Heart right ventricle (tissue), 16 donors: Measurements from ENCODE around the gene NETO1. TPM values are rescaled to one million over a fixed set of nuclear protein-coding genes. Genes with fewer than 3 reads are reported as not detected.

Source experiments
- ATAC-seq, 8 donors: fragments of 200-7000 bp; cut with Tn5 transposase; one replicate each; pipeline ENCODE4 v1.9.1; 2020; ENCODE audit warnings: mild to moderate bottlenecking in 8 of 8, moderate library complexity in 8 of 8, moderate number of reproducible peaks in 1 of 8
- DNase-seq, 2 donors: peaks; one replicate each; pipeline ENCODE4 v3.0.0-alpha.2; 2020
- H3K27ac ChIP-seq, 10 donors: fragments of 200-600 bp; sonication (generic) in 2 of 10; one replicate each; pipeline versions ENCODE4 v1.5.0 to v1.8.0; 2020 to 2022; ENCODE audit warnings: mild to moderate bottlenecking in 3 of 10
- H3K27me3 ChIP-seq, 7 donors: fragments of 200-600 bp; one replicate each; pipeline ENCODE4 v1.8.0; 2021 to 2022; ENCODE audit warnings: mild to moderate bottlenecking in 2 of 7
- H3K36me3 ChIP-seq, 9 donors: fragments of 200-600 bp; sonication (generic) in 1 of 9; one replicate each; pipeline versions ENCODE4 v1.5.0 to v1.8.0; 2020 to 2022; ENCODE audit warnings: mild to moderate bottlenecking in 2 of 9
- H3K4me1 ChIP-seq, 9 donors: fragments of 200-600 bp; sonication (generic) in 1 of 9; one replicate each; pipeline versions ENCODE4 v1.5.0 to v1.8.0; 2020 to 2022; ENCODE audit warnings: mild to moderate bottlenecking in 4 of 9
- H3K4me3 ChIP-seq, 10 donors: fragments of 200-600 bp; sonication (generic) in 2 of 10; one replicate each; pipeline versions ENCODE4 v1.5.0 to v1.8.0; 2020 to 2022; ENCODE audit warnings: mild to moderate bottlenecking in 7 of 10, moderate library complexity in 2 of 10
- H3K9me3 ChIP-seq, 11 donors: fragments of 200-600 bp in 10 of 11; sonication (generic) in 2 of 11; one replicate each; pipeline versions ENCODE4 v1.5.0 to v1.8.0; 2013 to 2022; ENCODE audit warnings: mild to moderate bottlenecking in 2 of 11, control low read depth in 1 of 11, moderate library complexity in 1 of 11
- CTCF ChIP-seq, 9 donors: fragments of 200-600 bp; sonication (generic) in 2 of 9; IDR thresholded peaks; one replicate each; pipeline versions ENCODE4 v1.5.0 to v1.8.0; 2021 to 2022; ENCODE audit warnings: antibody characterized with exemption in 9 of 9, mild to moderate bottlenecking in 5 of 9, moderate library complexity in 1 of 9
- whole genome bisulfite sequencing, 2 donors: extraction: QIAGEN DNeasy Blood & Tissue Kit; methylation state at CpG; one replicate each; pipeline ENCODE4 v1.1.7; 2013; ENCODE audit warnings: inconsistent platforms in 1 of 2; 5-methylcytosine and 5-hydroxymethylcytosine counted together
- intact Hi-C, 10 donors: fragments of 100-400 bp; cut with DNase I; formaldehyde crosslinking; loops; one replicate each; pipeline versions ENCODE4 v1.11.1 to v1.14.2; 2022
- polyA plus RNA-seq, 2 donors: library from polyadenylated mRNA; stranded (reverse); fragments of 200-250 nt; gene quantifications; one replicate each; pipeline ENCODE4 v1.2.3, GENCODE V29; 2013
- total RNA-seq, 10 donors: library from RNA; stranded (reverse); fragmentation: NEBNext Ultra II Directional in 3 of 10; extraction: Animal tissue kit (Norgen Biotek cat#: 25700) in 3 of 10; gene quantifications; one replicate each; pipeline versions ENCODE4 v1.2.1 to v1.2.4, GENCODE V29; 2021 to 2023
- donor health status: Arrhythmogenic right ventricular cardiomyopathy.
- donor health status: ischemic (EF 13 %, LVEDD 7.1; RV severe dilation, severe dysfunction).
- donor health status: healthy with polysubstance abuse.
- donor health status: DM: no; HTN: yes; CAD: no.
- donor health status: DM: no; HTN: no; CAD: no.
- donor health status: ischemic (EF 25% LVEDD 6.9; RV normal size, moderate dysfunction).
- donor health status: ischemic (EF 25% LVEDD 5.7; RV mildly dilated, moderate dysfunction).
- donor health status: healthy.
- donor health status: DM: yes; HTN: yes; CAD: no.
- donor health status: Ischemic cardiomyopathy.
- donor health status: ischemic (EF 35%, LVEDD 5.7; RV mildly dilated, moderate dysfunction).
- donor health status: nonischemic (EF 11% LVEDD 7.7; RV severe dilation, severe dysfunction).
- donor health status: DM: yes; HTN: yes; CAD: no.
- donor health status: PGD.
- donor health status: ischemic (EF 29% LVEDD 5.4; RV normal size, mild dysfunction).
- donor health status: nonischemic (EF 23%, LVEDD 6.1; RV moderate dilation, normal function).

NETO1 gene
- total and polyA plus RNA-seq, 12 donors = 0.07 to 0.78 (median 0.52) TPM; not detected in 6

DNA sequence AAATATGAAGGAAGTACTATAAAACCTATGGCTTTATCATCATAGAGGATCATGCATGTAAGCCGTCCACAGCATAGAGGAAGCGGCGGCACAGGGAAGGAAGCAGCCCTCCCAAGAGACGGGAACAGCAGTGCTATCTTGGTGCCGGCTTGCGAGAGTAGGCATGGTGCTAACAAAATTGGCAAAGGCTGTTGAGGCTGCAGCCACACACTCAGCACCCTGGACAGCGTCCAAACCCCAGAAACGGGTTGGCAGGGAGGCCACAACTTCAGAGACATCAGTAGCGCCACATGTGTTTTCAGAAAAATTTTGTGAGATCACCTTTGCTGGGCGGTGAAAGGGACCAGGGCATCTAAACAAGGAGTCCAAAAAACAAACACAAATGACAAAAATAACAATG lies 37.7 kb downstream of the NETO1 start:
- no peak for TF ChIP-seq CTCF (IDR thresholded peaks at IDR 0.05)
- H3K4me1 ChIP-seq = no peaks in the 10 kb centered on the region
- 15 to 17% methylated on average over 10 of the region's 10 CpGs for WGBS, 2 donors
- ATAC-seq (peak in 7 of 8 donors; percentile 63 to 90 (median 77)), DNase-seq (peak; percentile 48 to 56)
- intact Hi-C loops = no loop called here
- H3K36me3 ChIP-seq = no peaks in the 10 kb centered on the region
- H3K27me3 ChIP-seq = no peaks in the 10 kb centered on the region
- no peak overlapping the region for H3K4me3 ChIP-seq
- H3K27ac ChIP-seq = no peak overlapping the region
- H3K9me3 ChIP-seq = no peaks in the 10 kb centered on the region

- H3K4me3 ChIP-seq = no peak overlapping the region
- 68 to 80% methylated on average over 2 of the region's 2 CpGs for WGBS, 2 donors
- no peak for TF ChIP-seq CTCF (IDR thresholded peaks at IDR 0.05)
Observed at GRCh38 chr18:72828601-72829000, 39.2 kb downstream of the NETO1 start.

DNA sequence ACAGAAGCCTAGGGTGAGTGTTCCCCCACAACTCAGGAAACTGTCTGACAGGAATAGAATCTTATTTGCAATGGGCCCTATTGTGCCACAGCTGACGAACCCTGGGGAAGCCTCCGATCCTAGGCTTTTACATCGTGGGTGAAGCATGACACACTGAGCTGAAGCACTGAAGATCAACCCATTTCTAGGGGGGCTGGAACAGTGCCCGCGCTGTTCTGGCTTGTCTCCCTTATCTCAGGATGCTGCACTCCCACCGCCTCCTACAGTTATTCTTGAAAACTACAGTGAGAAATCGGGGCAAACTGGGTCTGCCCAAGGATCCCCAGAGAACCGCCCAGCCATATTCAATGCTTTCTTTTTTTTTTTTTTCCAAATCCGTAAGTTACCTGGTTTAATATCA lies 41.1 kb downstream of the NETO1 start:
- no peaks in the 10 kb centered on the region for H3K9me3 ChIP-seq
- TF ChIP-seq CTCF (IDR thresholded peaks at IDR 0.05) = no peak
- H3K27ac ChIP-seq = no peak overlapping the region
- H3K4me1 ChIP-seq = no peaks in the 10 kb centered on the region
- intact Hi-C loops = no loop called here
- no peak for ATAC-seq
- DNase-seq = no peak
- no peak overlapping the region for H3K4me3 ChIP-seq
- WGBS, 2 donors = 53 to 59% methylated on average over 9 of the region's 9 CpGs
- no peaks in the 10 kb centered on the region for H3K27me3 ChIP-seq
- no peaks in the 10 kb centered on the region for H3K36me3 ChIP-seq

More at GRCh38 chr18:72828601-72829000, 39.2 kb downstream of the NETO1 start:
- no peak for ATAC-seq
- Histone ChIP-seq H3K36me3 (no peaks in the 10 kb centered on the region), H3K27me3 (no peaks in the 10 kb centered on the region), H3K27ac (no peak overlapping the region), H3K9me3 (no peaks in the 10 kb centered on the region), H3K4me1 (no peaks in the 10 kb centered on the region)
- DNase-seq = no peak
- intact Hi-C loops = no loop called here

- no peak for TF ChIP-seq CTCF (IDR thresholded peaks at IDR 0.05)
- H3K27ac ChIP-seq = no peak overlapping the region
- WGBS, 2 donors = 82 to 83% methylated on average over 8 of the region's 8 CpGs
Observed at GRCh38 chr18:72823345-72823744, 44.4 kb downstream of the NETO1 start.

More at GRCh38 chr18:72823345-72823744, 44.4 kb downstream of the NETO1 start:
- no peak overlapping the region for H3K4me3 ChIP-seq
- no peaks in the 10 kb centered on the region for H3K27me3 ChIP-seq
- intact Hi-C loops = no loop called here
- no peaks in the 10 kb centered on the region for H3K4me1 ChIP-seq
- DNase-seq (no peak), ATAC-seq (no peak)
- H3K36me3 ChIP-seq = no peaks in the 10 kb centered on the region
- no peaks in the 10 kb centered on the region for H3K9me3 ChIP-seq
